Activated CD4-positive, alpha-beta memory T cell treated with anti-CD3 and anti-CD28 coated beads, Interleukin-2, amount 10 ng/mL, durations not matched to agents 7 days and 5 days (primary cell): ENCODE measurements around the gene ECT2. TPM values are rescaled to one million over a fixed set of nuclear protein-coding genes. Genes with fewer than 3 reads are reported as not detected.
"Not testable (repeated sequence)": the region's sequence is repeated elsewhere in the genome, so short reads cannot be mapped to it uniquely, and the experiment has no call there.

Experiments
- CTCF ChIA-PET: fragments of 350-600 bp; sonication (Branson Sonifier 250); formaldehyde crosslinking; loops from one replicate; lab custom pipeline; 2021; ENCODE audit warnings: antibody characterized with exemption, inconsistent platforms; lab: Charles Lee
- POLR2A ChIA-PET: fragments of 350-600 bp; sonication (Branson Sonifier 250); formaldehyde crosslinking; loops from one replicate; lab custom pipeline; 2021; ENCODE audit warnings: antibody characterized with exemption; lab: Charles Lee
- DNase-seq: peaks from one replicate; pipeline ENCODE4 v3.0.0-alpha.2; 2020
- H3K27ac Mint-ChIP-seq: one replicate; pipeline ENCODE4 v1.8.0; 2021; ENCODE audit warnings: mild to moderate bottlenecking, mixed read lengths
- H3K27me3 Mint-ChIP-seq: one replicate; pipeline ENCODE4 v1.8.0; 2021; ENCODE audit warnings: mixed read lengths
- H3K36me3 Mint-ChIP-seq: one replicate; pipeline ENCODE4 v1.8.0; 2021; ENCODE audit warnings: low read depth, mixed read lengths
- H3K4me1 Mint-ChIP-seq: one replicate; pipeline ENCODE4 v1.8.0; 2021; ENCODE audit warnings: mixed read lengths
- H3K4me3 Mint-ChIP-seq: one replicate; pipeline ENCODE4 v1.8.0; 2021; ENCODE audit warnings: mild to moderate bottlenecking, mixed read lengths
- H3K9me3 Mint-ChIP-seq: one replicate; pipeline ENCODE4 v1.8.0; 2021; ENCODE audit warnings: mixed read lengths
- total RNA-seq, 2 experiments: library from RNA; stranded (reverse); gene quantifications; one replicate each; pipeline ENCODE4 v1.2.3, GENCODE V29; 2021

ECT2 gene
- total RNA-seq, 2 experiments from 2014 or later, result 67.7 to 68.8 TPM

DNA sequence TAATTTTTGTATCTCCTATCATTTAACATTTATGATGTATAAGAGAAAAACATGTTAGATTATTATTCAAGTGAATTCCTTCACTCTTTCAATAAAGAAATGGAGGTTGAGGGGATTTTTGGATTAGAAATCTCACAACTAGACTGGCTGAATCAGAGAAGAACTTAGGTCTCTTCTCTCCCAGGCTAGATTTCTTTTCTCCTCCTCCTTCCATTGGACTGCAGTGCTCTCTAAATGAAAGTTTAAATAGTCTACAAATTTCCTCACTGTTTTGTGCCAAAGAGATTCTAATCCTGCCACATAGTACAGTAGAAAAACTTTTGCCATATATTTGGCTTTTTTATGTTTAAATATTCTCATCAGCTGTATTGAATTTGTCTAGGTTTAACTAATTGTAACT, 65.8 kb downstream of the ECT2 start:
- DNase-seq, result no peak
- no peak overlapping the region for H3K27ac Mint-ChIP-seq
- ChIA-PET CTCF (no interaction called here), POLR2A (interaction anchor here (1.0 kb wide), 1 partner anchor 13 kb away, joined by 4 read pairs; no protein-coding TSS in a partner anchor)
- no peak overlapping the region for H3K4me3 Mint-ChIP-seq
- H3K4me1 Mint-ChIP-seq, result no peaks in the 10 kb centered on the region
- peaks cover 32% of the 10 kb centered on the region for H3K36me3 Mint-ChIP-seq
- H3K27me3 Mint-ChIP-seq, result no peaks in the 10 kb centered on the region
- H3K9me3 Mint-ChIP-seq, result no peaks in the 10 kb centered on the region

- H3K27ac Mint-ChIP-seq, result no peak overlapping the region
- ChIA-PET CTCF (interaction anchor here (0.6 kb wide), 1 partner anchor 501 kb away, joined by 4 read pairs; no protein-coding TSS in a partner anchor), POLR2A (interaction anchor here (1.0 kb wide), 1 partner anchor 12 kb away, joined by 4 read pairs; no protein-coding TSS in a partner anchor)
- peaks cover 37% of the 10 kb centered on the region for H3K36me3 Mint-ChIP-seq
- DNase-seq, result no peak
- H3K4me3 Mint-ChIP-seq, result no peak overlapping the region
- no peaks in the 10 kb centered on the region for H3K9me3 Mint-ChIP-seq
- H3K27me3 Mint-ChIP-seq, result no peaks in the 10 kb centered on the region
- no peaks in the 10 kb centered on the region for H3K4me1 Mint-ChIP-seq
These were observed 66.4 kb downstream of the ECT2 start for GRCh38 chr3:172816968-172817367.

- H3K27me3 Mint-ChIP-seq, result no peaks in the 10 kb centered on the region
- H3K27ac Mint-ChIP-seq, result no peak overlapping the region
- ChIA-PET CTCF (interaction anchor here (0.5 kb wide), 1 partner anchor 93 kb away, joined by 3 read pairs; no protein-coding TSS in a partner anchor), POLR2A (interaction anchor here (0.6 kb wide), 1 partner anchor 19 kb away, joined by 3 read pairs; no protein-coding TSS in a partner anchor)
- H3K9me3 Mint-ChIP-seq, result peaks cover 3% of the 10 kb centered on the region
- H3K4me3 Mint-ChIP-seq, result no peak overlapping the region
- peaks cover 52% of the 10 kb centered on the region for H3K36me3 Mint-ChIP-seq
- no peaks in the 10 kb centered on the region for H3K4me1 Mint-ChIP-seq
- DNase-seq, result no peak
These were observed 70.0 kb downstream of the ECT2 start for GRCh38 chr3:172820492-172820891.

DNA sequence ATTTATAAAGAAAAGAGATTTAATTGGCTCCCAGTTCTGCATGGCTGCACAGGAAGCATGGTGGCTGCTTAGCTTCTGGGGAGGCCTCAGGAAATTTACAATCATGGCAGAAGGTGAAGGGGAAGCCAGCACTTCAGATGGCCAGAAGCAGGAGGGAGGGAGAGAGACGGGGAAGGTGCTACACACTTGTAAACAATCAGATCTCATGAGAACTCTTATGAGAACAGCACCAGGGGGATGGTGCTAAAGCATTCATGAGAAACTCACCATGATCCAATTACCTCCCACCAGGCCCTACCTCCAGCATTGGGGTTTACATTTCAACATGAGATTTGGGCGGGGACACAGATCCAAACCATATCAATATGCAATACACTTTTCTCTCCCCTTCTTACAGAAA, 73.7 kb downstream of the ECT2 start:
- H3K36me3 Mint-ChIP-seq, result peaks cover 45% of the 10 kb centered on the region
- no peak overlapping the region for H3K27ac Mint-ChIP-seq
- ChIA-PET CTCF (no interaction called here), POLR2A (no interaction called here)
- H3K4me1 Mint-ChIP-seq, result no peaks in the 10 kb centered on the region
- H3K9me3 Mint-ChIP-seq, result peaks cover 8% of the 10 kb centered on the region
- no peak for DNase-seq
- H3K27me3 Mint-ChIP-seq, result no peaks in the 10 kb centered on the region
- H3K4me3 Mint-ChIP-seq, result no peak overlapping the region

- H3K4me1 Mint-ChIP-seq, CTCF ChIA-PET, H3K27ac Mint-ChIP-seq, POLR2A ChIA-PET, H3K9me3 Mint-ChIP-seq, H3K27me3 Mint-ChIP-seq, DNase-seq, H3K4me3 Mint-ChIP-seq: not testable (repeated sequence)
- peaks cover 25% of the 10 kb centered on the region for H3K36me3 Mint-ChIP-seq
These were observed 76.7 kb downstream of the ECT2 start for GRCh38 chr3:172827231-172827630.

DNA sequence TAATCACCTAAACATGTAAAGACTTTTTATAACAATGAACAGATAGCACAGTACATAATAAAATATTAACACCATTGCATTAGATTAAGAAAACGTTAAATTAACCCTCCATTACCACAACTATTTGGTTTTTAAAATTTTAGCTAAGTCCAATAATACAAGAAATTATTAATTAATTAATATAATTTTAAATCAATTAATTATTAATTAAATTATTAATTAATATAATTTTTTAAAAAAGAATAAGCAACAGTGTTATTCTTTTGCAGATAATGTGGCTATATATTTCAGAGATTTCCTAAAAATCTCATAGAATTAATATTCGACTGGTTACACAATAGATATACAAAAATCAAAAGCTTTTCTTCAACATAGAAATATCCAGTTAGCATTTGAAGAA, 82.5 kb downstream of the ECT2 start:
- Mint-ChIP-seq H3K4me1 (no peaks in the 10 kb centered on the region), H3K9me3 (no peaks in the 10 kb centered on the region), H3K36me3 (no peaks in the 10 kb centered on the region), H3K4me3 (no peak overlapping the region), H3K27ac (no peak overlapping the region), H3K27me3 (peaks cover 2% of the 10 kb centered on the region)
- POLR2A ChIA-PET, result no interaction called here
- CTCF ChIA-PET, result no interaction called here
- DNase-seq, result no peak

GRCh38 chr3:172836390-172836997, 86.0 kb downstream of the ECT2 start:
- DNase-seq, result no peak
- Mint-ChIP-seq H3K27ac (no peak overlapping the region), H3K4me1 (no peaks in the 10 kb centered on the region), H3K36me3 (no peaks in the 10 kb centered on the region), H3K27me3 (peaks cover 13% of the 10 kb centered on the region), H3K4me3 (no peak overlapping the region), H3K9me3 (no peaks in the 10 kb centered on the region)
- CTCF ChIA-PET, result interaction anchor here (1.0 kb wide), 1 partner anchor 11 kb away, joined by 3 read pairs; no protein-coding TSS in a partner anchor
- POLR2A ChIA-PET, result no interaction called here

- Mint-ChIP-seq H3K27ac (no peak overlapping the region), H3K27me3 (peaks cover 15% of the 10 kb centered on the region), H3K36me3 (no peaks in the 10 kb centered on the region), H3K4me1 (no peaks in the 10 kb centered on the region), H3K9me3 (no peaks in the 10 kb centered on the region), H3K4me3 (no peak overlapping the region)
- ChIA-PET POLR2A (interaction anchor here (0.7 kb wide), 1 partner anchor 19 kb away, joined by 3 read pairs; no protein-coding TSS in a partner anchor), CTCF (no interaction called here)
- DNase-seq, result no peak
These were observed 89.2 kb downstream of the ECT2 start for GRCh38 chr3:172839679-172840078.

- ChIA-PET CTCF (no interaction called here), POLR2A (no interaction called here)
- H3K9me3 Mint-ChIP-seq, result no peaks in the 10 kb centered on the region
- no peak for DNase-seq
- peaks cover 15% of the 10 kb centered on the region for H3K27me3 Mint-ChIP-seq
- H3K36me3 Mint-ChIP-seq, result no peaks in the 10 kb centered on the region
- no peak overlapping the region for H3K27ac Mint-ChIP-seq
- no peak overlapping the region for H3K4me3 Mint-ChIP-seq
- no peaks in the 10 kb centered on the region for H3K4me1 Mint-ChIP-seq
These were observed 89.9 kb downstream of the ECT2 start for GRCh38 chr3:172840463-172840862.

- Mint-ChIP-seq H3K9me3 (no peaks in the 10 kb centered on the region), H3K27ac (no peak overlapping the region), H3K4me3 (no peak overlapping the region), H3K27me3 (peaks cover 13% of the 10 kb centered on the region), H3K4me1 (peaks cover under 1% of the 10 kb centered on the region), H3K36me3 (no peaks in the 10 kb centered on the region)
- ChIA-PET CTCF (no interaction called here), POLR2A (no interaction called here)
- DNase-seq, result no peak
These were observed 90.4 kb downstream of the ECT2 start for GRCh38 chr3:172840913-172841312.

GRCh38 chr3:172844428-172844827, 93.9 kb downstream of the ECT2 start:
- no peak overlapping the region for H3K4me3 Mint-ChIP-seq
- H3K4me1 Mint-ChIP-seq, result peaks cover 4% of the 10 kb centered on the region
- ChIA-PET CTCF (no interaction called here), POLR2A (no interaction called here)
- no peak for DNase-seq
- no peaks in the 10 kb centered on the region for H3K9me3 Mint-ChIP-seq
- H3K36me3 Mint-ChIP-seq, result no peaks in the 10 kb centered on the region
- peaks cover 12% of the 10 kb centered on the region for H3K27me3 Mint-ChIP-seq
- no peak overlapping the region for H3K27ac Mint-ChIP-seq

GRCh38 chr3:172846103-172846561, 95.6 kb downstream of the ECT2 start:
- CTCF ChIA-PET, result no interaction called here
- H3K27ac Mint-ChIP-seq, result no peak overlapping the region

DNA sequence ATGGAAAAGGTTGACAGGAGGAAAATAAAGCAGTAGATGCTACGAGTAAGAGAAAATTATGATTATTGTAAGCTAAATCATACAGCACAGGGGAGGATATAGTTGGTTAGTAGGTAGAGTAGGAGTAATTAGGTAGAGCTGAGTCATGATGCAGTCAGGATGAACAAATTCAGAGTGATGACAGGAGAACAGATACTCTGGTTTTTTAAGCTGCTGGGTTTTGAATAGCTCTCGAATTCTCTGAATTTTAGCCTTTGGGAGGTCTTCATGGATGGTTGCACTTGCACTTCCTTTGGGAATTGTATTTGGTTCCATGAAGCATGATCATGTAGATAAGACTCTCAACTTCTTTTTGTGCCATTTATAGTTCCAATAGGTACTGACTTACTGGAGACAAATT, 96.2 kb downstream of the ECT2 start:
- Mint-ChIP-seq H3K4me3 (no peak overlapping the region), H3K36me3 (no peaks in the 10 kb centered on the region), H3K27me3 (peaks cover 14% of the 10 kb centered on the region), H3K27ac (no peak overlapping the region), H3K4me1 (peaks cover 4% of the 10 kb centered on the region), H3K9me3 (no peaks in the 10 kb centered on the region)
- ChIA-PET CTCF (interaction anchor here (1.4 kb wide), 1 partner anchor 10 kb away, joined by 3 read pairs; no protein-coding TSS in a partner anchor), POLR2A (no interaction called here)
- no peak for DNase-seq

More at GRCh38 chr3:172846103-172846561, 95.6 kb downstream of the ECT2 start:
- Mint-ChIP-seq H3K27me3 (peaks cover 14% of the 10 kb centered on the region), H3K4me3 (no peak overlapping the region), H3K36me3 (no peaks in the 10 kb centered on the region), H3K9me3 (no peaks in the 10 kb centered on the region), H3K4me1 (peaks cover 4% of the 10 kb centered on the region)
- no peak for DNase-seq
- POLR2A ChIA-PET, result no interaction called here
